HEK293 (cell line): Measurements from ENCODE around the gene ANKRD33B.

Experiments
- CTCF ChIA-PET: fragments of 350-600 bp; formaldehyde crosslinking; extraction: SDS; loops from one replicate; lab custom pipeline; 2021; ENCODE audit warnings: antibody characterized with exemption; lab: Yijun Ruan, JAX
- POLR2A ChIA-PET: fragments of 300-600 bp; formaldehyde crosslinking; extraction: SDS; loops from one replicate; lab custom pipeline; 2020; ENCODE audit warnings: antibody characterized with exemption, inconsistent platforms; lab: Yijun Ruan, JAX
- H3K27ac ChIP-seq: fragments of 200-500 bp; sonication (Bioruptor generic); 2 replicates; pipeline ENCODE4 v1.5.1; 2014; ENCODE audit warnings: low read depth, low read length, control low read depth, inconsistent platforms; ENCODE audit errors: extremely low read depth
- H3K36me3 ChIP-seq, 2 experiments: fragments of 200-500 bp in 1 of 2; sonication (Bioruptor generic) in 1 of 2; 1 replicate in 1 of 2; 2 replicates in 1 of 2; pipeline ENCODE4 v1.5.1; 2014 to 2017; ENCODE audit warnings: inconsistent platforms in 2 of 2, low read length in 2 of 2; ENCODE audit not compliant: control insufficient read depth in 2 of 2, insufficient read depth in 1 of 2
- H3K4me1 ChIP-seq: fragments of 200-500 bp; sonication (Bioruptor generic); 2 replicates; pipeline ENCODE4 v1.5.1; 2014; ENCODE audit warnings: mild to moderate bottlenecking, low read length, inconsistent platforms; ENCODE audit not compliant: control insufficient read depth, insufficient read depth
- H3K4me3 ChIP-seq: 2 replicates; pipeline ENCODE4 v1.5.1; 2011; ENCODE audit warnings: low read depth, mild to moderate bottlenecking, control low read depth, low read length, moderate library complexity
- H3K9me3 ChIP-seq: fragments of 200-500 bp; sonication (Bioruptor generic); 2 replicates; pipeline ENCODE4 v1.5.1; 2014; ENCODE audit warnings: low read depth, low read length, inconsistent platforms; ENCODE audit not compliant: control insufficient read depth, insufficient read depth
- GLIS2 ChIP-seq: fragments of 450-650 bp; formaldehyde crosslinking; IDR thresholded peaks from 2 replicates; pipeline ENCODE4 v1.5.1; 2016; ENCODE audit warnings: missing biosample characterization, missing genetic modification characterization
- SALL2 ChIP-seq: fragments of 450-650 bp; formaldehyde crosslinking; IDR thresholded peaks from 2 replicates; pipeline ENCODE4 v1.5.0; 2017; ENCODE audit warnings: missing biosample characterization, mild to moderate bottlenecking, missing genetic modification characterization, borderline replicate concordance
- SP7 ChIP-seq: fragments of 450-650 bp; formaldehyde crosslinking; IDR thresholded peaks from 2 replicates; pipeline ENCODE4 v1.5.1; 2016; ENCODE audit warnings: missing biosample characterization, missing genetic modification characterization
- ZBTB1 ChIP-seq: fragments of 450-650 bp; formaldehyde crosslinking; IDR thresholded peaks from 2 replicates; pipeline ENCODE4 v1.5.1; 2016; ENCODE audit warnings: missing biosample characterization, missing genetic modification characterization
- ZBTB7A ChIP-seq: fragments of 450-650 bp; formaldehyde crosslinking; IDR thresholded peaks from 2 replicates; pipeline ENCODE4 v1.5.1; 2016; ENCODE audit warnings: low read depth, missing biosample characterization, missing genetic modification characterization
- ZNF121 ChIP-seq: fragments of 450-650 bp; formaldehyde crosslinking; IDR thresholded peaks from 2 replicates; pipeline ENCODE4 v1.5.1; 2016; ENCODE audit warnings: missing biosample characterization, missing genetic modification characterization
- ZNF202 ChIP-seq: fragments of 450-650 bp; formaldehyde crosslinking; IDR thresholded peaks from 2 replicates; pipeline ENCODE4 v1.5.1; 2016; ENCODE audit warnings: missing biosample characterization, missing genetic modification characterization, borderline replicate concordance
- ZNF211 ChIP-seq: fragments of 450-650 bp; formaldehyde crosslinking; IDR thresholded peaks from 2 replicates; pipeline ENCODE4 v1.5.1; 2016; ENCODE audit warnings: low read depth, missing biosample characterization, missing genetic modification characterization
- ZNF324 ChIP-seq: fragments of 450-650 bp; formaldehyde crosslinking; IDR thresholded peaks from 2 replicates; pipeline ENCODE4 v1.5.1; 2016; ENCODE audit warnings: missing biosample characterization, missing genetic modification characterization
- ZNF473 ChIP-seq: fragments of 450-650 bp; formaldehyde crosslinking; IDR thresholded peaks from 2 replicates; pipeline ENCODE4 v1.5.1; 2017; ENCODE audit warnings: missing biosample characterization, missing genetic modification characterization
- ZNF514 ChIP-seq: fragments of 450-650 bp; formaldehyde crosslinking; IDR thresholded peaks from 2 replicates; pipeline ENCODE4 v1.5.1; 2016; ENCODE audit warnings: missing biosample characterization, missing genetic modification characterization
- ZNF560 ChIP-seq: fragments of 450-650 bp; formaldehyde crosslinking; IDR thresholded peaks from 2 replicates; pipeline ENCODE4 v1.5.1; 2017; ENCODE audit warnings: missing biosample characterization, missing genetic modification characterization, borderline replicate concordance
- ZNF610 ChIP-seq: fragments of 450-650 bp; formaldehyde crosslinking; IDR thresholded peaks from 2 replicates; pipeline ENCODE4 v1.5.1; 2016; ENCODE audit warnings: missing biosample characterization, missing genetic modification characterization, borderline replicate concordance
- ZNF626 ChIP-seq: fragments of 450-650 bp; sonication (Bioruptor Pico); formaldehyde crosslinking; IDR thresholded peaks from 2 replicates; pipeline ENCODE4 v1.5.1; 2018; ENCODE audit warnings: missing biosample characterization, missing genetic modification characterization, inconsistent platforms
- ZNF670 ChIP-seq: fragments of 450-650 bp; formaldehyde crosslinking; IDR thresholded peaks from 2 replicates; pipeline ENCODE4 v1.5.1; 2016; ENCODE audit warnings: missing biosample characterization, missing genetic modification characterization, low read depth
- ZNF677 ChIP-seq: fragments of 450-650 bp; IDR thresholded peaks from 2 replicates; pipeline ENCODE4 v1.5.0; 2018; ENCODE audit warnings: missing biosample characterization, mild to moderate bottlenecking, missing genetic modification characterization, moderate library complexity
- ZNF843 ChIP-seq: fragments of 450-650 bp; formaldehyde crosslinking; IDR thresholded peaks from 2 replicates; pipeline ENCODE4 v1.5.1; 2016; ENCODE audit warnings: missing biosample characterization, missing genetic modification characterization
- TF ChIP-seq, protein P1 (sequence below): fragments of 450-650 bp; formaldehyde crosslinking; IDR thresholded peaks from 2 replicates; pipeline ENCODE4 v1.5.1; 2016; ENCODE audit warnings: missing biosample characterization, missing genetic modification characterization
- TF ChIP-seq, protein P2 (sequence below): fragments of 450-650 bp; formaldehyde crosslinking; IDR thresholded peaks from 2 replicates; pipeline ENCODE4 v1.5.1; 2017; ENCODE audit warnings: missing biosample characterization, mild to moderate bottlenecking, missing genetic modification characterization, moderate library complexity
- TF ChIP-seq, protein P3 (sequence below): fragments of 450-650 bp; formaldehyde crosslinking; IDR thresholded peaks from 2 replicates; pipeline ENCODE4 v1.5.1; 2016; ENCODE audit warnings: missing biosample characterization, missing genetic modification characterization
- TF ChIP-seq, protein P4 (sequence below): fragments of 450-650 bp; formaldehyde crosslinking; IDR thresholded peaks from 2 replicates; pipeline ENCODE4 v1.5.1; 2016; ENCODE audit warnings: missing biosample characterization, missing genetic modification characterization
- TF ChIP-seq, protein P5 (sequence below): fragments of 450-650 bp; formaldehyde crosslinking; IDR thresholded peaks from 2 replicates; pipeline ENCODE4 v1.5.1; 2016; ENCODE audit warnings: missing biosample characterization, missing genetic modification characterization, low read depth
- TF ChIP-seq, protein P6 (sequence below): fragments of 450-650 bp; formaldehyde crosslinking; IDR thresholded peaks from 2 replicates; pipeline ENCODE4; 2016; ENCODE audit warnings: missing biosample characterization, missing genetic modification characterization
- TF ChIP-seq, protein P7 (sequence below): fragments of 450-650 bp; formaldehyde crosslinking; IDR thresholded peaks from 2 replicates; pipeline ENCODE4 v1.5.1; 2017; ENCODE audit warnings: missing biosample characterization, missing genetic modification characterization

ANKRD33B gene

DNA sequence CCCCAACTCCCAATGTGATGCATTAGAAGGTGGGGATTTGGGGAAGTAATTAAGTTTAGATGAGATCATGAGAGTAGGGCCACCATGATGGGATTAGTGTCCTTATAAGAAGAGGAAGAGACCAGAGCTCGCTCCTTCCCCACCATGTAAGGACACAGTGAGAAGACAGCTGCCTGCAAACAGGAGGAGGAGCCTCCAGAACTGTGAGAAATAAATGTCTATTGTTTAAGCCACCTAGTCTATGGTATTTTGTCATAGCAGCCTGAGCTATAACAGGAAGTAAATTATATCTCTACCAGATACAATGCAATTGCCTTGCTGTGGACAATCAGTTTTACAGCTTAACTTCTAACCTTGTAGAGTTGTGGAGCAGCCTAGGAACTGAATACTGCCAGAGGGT, 58.0 kb downstream of the ANKRD33B start:
- Histone ChIP-seq H3K4me3 (no peak overlapping the region), H3K27ac (no peak overlapping the region)
- no peak for TF ChIP-seq ZNF473
- TF ChIP-seq, protein P1, sequence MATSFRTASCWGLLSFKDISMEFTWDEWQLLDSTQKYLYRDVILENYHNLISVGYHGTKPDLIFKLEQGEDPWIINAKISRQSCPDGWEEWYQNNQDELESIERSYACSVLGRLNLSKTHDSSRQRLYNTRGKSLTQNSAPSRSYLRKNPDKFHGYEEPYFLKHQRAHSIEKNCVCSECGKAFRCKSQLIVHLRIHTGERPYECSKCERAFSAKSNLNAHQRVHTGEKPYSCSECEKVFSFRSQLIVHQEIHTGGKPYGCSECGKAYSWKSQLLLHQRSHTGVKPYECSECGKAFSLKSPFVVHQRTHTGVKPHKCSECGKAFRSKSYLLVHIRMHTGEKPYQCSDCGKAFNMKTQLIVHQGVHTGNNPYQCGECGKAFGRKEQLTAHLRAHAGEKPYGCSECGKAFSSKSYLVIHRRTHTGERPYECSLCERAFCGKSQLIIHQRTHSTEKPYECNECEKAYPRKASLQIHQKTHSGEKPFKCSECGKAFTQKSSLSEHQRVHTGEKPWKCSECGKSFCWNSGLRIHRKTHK (tag by site-specific recombination) = no peak
- no peak for TF ChIP-seq ZNF121 (tag by site-specific recombination)
- TF ChIP-seq, protein P2, sequence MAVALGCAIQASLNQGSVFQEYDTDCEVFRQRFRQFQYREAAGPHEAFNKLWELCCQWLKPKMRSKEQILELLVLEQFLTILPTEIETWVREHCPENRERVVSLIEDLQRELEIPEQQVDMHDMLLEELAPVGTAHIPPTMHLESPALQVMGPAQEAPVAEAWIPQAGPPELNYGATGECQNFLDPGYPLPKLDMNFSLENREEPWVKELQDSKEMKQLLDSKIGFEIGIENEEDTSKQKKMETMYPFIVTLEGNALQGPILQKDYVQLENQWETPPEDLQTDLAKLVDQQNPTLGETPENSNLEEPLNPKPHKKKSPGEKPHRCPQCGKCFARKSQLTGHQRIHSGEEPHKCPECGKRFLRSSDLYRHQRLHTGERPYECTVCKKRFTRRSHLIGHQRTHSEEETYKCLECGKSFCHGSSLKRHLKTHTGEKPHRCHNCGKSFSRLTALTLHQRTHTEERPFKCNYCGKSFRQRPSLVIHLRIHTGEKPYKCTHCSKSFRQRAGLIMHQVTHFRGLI = no peak
- TF ChIP-seq ZNF677 (tag by site-specific recombination) = no peak
- no peak for TF ChIP-seq ZNF670 (tag by site-specific recombination)
- TF ChIP-seq SALL2 (tag by site-specific recombination) = no peak
- TF ChIP-seq, protein P3, sequence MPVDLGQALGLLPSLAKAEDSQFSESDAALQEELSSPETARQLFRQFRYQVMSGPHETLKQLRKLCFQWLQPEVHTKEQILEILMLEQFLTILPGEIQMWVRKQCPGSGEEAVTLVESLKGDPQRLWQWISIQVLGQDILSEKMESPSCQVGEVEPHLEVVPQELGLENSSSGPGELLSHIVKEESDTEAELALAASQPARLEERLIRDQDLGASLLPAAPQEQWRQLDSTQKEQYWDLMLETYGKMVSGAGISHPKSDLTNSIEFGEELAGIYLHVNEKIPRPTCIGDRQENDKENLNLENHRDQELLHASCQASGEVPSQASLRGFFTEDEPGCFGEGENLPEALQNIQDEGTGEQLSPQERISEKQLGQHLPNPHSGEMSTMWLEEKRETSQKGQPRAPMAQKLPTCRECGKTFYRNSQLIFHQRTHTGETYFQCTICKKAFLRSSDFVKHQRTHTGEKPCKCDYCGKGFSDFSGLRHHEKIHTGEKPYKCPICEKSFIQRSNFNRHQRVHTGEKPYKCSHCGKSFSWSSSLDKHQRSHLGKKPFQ (tag by site-specific recombination) = no peak
- TF ChIP-seq, protein P4, sequence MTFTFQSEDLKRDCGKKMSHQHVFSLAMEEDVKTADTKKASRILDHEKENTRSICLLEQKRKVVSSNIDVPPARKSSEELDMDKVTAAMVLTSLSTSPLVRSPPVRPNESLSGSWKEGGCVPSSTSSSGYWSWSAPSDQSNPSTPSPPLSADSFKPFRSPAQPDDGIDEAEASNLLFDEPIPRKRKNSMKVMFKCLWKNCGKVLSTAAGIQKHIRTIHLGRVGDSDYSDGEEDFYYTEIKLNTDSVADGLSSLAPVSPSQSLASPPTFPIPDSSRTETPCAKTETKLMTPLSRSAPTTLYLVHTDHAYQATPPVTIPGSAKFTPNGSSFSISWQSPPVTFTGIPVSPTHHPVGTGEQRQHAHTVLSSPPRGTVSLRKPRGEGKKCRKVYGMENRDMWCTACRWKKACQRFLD (tag by site-specific recombination) = no peak
- TF ChIP-seq, protein P5, sequence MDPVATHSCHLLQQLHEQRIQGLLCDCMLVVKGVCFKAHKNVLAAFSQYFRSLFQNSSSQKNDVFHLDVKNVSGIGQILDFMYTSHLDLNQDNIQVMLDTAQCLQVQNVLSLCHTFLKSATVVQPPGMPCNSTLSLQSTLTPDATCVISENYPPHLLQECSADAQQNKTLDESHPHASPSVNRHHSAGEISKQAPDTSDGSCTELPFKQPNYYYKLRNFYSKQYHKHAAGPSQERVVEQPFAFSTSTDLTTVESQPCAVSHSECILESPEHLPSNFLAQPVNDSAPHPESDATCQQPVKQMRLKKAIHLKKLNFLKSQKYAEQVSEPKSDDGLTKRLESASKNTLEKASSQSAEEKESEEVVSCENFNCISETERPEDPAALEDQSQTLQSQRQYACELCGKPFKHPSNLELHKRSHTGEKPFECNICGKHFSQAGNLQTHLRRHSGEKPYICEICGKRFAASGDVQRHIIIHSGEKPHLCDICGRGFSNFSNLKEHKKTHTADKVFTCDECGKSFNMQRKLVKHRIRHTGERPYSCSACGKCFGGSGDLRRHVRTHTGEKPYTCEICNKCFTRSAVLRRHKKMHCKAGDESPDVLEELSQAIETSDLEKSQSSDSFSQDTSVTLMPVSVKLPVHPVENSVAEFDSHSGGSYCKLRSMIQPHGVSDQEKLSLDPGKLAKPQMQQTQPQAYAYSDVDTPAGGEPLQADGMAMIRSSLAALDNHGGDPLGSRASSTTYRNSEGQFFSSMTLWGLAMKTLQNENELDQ (tag by site-specific recombination) = no peak
- TF ChIP-seq ZNF560 (tag by site-specific recombination) = no peak
- TF ChIP-seq, all 188 proteins: peak for 0
- H3K36me3 ChIP-seq = no peaks in the 10 kb centered on the region; a peak in 1 of 3 replicates
- ChIA-PET POLR2A (no interaction called here), CTCF (interaction anchor here (0.6 to 2.9 kb wide), 3 partner anchors 81 to 169 kb away, joined by 3 to 18 read pairs (median 3); no protein-coding TSS in a partner anchor)
- H3K4me1 ChIP-seq = peaks cover under 1% of the 10 kb centered on the region
- no peaks in the 10 kb centered on the region for H3K9me3 ChIP-seq

DNA sequence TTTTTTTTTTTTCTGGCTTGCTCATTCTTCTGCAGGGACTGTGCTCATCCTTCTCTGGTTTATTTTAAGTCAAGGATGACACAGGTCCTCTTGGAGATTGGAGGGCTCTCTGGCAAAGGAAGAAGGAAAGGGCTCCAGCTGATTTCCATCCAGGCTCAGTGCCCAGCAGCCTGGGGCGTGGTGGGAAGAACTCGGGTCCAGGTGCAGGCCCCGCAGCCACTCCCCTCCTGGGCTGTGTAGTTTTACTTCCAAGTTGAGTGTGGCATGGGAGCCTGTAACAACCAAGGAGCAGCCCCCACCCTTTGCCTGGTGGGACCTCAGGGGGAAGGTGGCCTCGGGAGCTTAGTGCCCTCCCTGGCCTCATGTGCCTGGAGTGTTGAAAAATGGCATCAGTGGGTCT, 58.9 kb downstream of the ANKRD33B start:
- Histone ChIP-seq H3K36me3 (no peaks in the 10 kb centered on the region; a peak in 1 of 3 replicates), H3K27ac (no peak overlapping the region), H3K9me3 (no peaks in the 10 kb centered on the region), H3K4me3 (no peak overlapping the region), H3K4me1 (peaks cover 7% of the 10 kb centered on the region)
- POLR2A ChIA-PET = no interaction called here
- CTCF ChIA-PET = interaction anchor here (1.0 kb wide), 1 partner anchor 9 kb away, joined by 4 read pairs; no protein-coding TSS in a partner anchor
- TF ChIP-seq SP7 (no peak), ZBTB7A (tag by site-specific recombination) (no peak), ZNF843 (tag by site-specific recombination) (no peak), ZNF211 (tag by site-specific recombination) (no peak), ZNF324 (no peak), SALL2 (tag by site-specific recombination) (no peak), GLIS2 (tag by site-specific recombination) (no peak), ZBTB1 (tag by site-specific recombination) (no peak), ZNF626 (tag by site-specific recombination) (no peak), ZNF514 (tag by site-specific recombination) (no peak), ZNF202 (tag by site-specific recombination) (no peak), ZNF610 (tag by site-specific recombination) (no peak)
- TF ChIP-seq, protein P6, sequence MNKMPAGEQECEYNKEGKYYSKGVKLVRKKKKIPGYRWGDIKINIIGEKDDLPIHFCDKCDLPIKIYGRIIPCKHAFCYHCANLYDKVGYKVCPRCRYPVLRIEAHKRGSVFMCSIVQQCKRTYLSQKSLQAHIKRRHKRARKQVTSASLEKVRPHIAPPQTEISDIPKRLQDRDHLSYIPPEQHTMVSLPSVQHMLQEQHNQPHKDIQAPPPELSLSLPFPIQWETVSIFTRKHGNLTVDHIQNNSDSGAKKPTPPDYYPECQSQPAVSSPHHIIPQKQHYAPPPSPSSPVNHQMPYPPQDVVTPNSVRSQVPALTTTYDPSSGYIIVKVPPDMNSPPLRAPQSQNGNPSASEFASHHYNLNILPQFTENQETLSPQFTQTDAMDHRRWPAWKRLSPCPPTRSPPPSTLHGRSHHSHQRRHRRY (tag by site-specific recombination) = no peak
- TF ChIP-seq, protein P7, sequence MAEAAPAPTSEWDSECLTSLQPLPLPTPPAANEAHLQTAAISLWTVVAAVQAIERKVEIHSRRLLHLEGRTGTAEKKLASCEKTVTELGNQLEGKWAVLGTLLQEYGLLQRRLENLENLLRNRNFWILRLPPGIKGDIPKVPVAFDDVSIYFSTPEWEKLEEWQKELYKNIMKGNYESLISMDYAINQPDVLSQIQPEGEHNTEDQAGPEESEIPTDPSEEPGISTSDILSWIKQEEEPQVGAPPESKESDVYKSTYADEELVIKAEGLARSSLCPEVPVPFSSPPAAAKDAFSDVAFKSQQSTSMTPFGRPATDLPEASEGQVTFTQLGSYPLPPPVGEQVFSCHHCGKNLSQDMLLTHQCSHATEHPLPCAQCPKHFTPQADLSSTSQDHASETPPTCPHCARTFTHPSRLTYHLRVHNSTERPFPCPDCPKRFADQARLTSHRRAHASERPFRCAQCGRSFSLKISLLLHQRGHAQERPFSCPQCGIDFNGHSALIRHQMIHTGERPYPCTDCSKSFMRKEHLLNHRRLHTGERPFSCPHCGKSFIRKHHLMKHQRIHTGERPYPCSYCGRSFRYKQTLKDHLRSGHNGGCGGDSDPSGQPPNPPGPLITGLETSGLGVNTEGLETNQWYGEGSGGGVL (tag by site-specific recombination) = no peak
